GM23338 (cell line): ENCODE measurements around the gene NQO2. TPM values are rescaled to one million over a fixed set of nuclear protein-coding genes. Genes with fewer than 3 reads are reported as not detected.
"Not testable (repeated sequence)": the region's sequence is repeated elsewhere in the genome, so short reads cannot be mapped to it uniquely, and the experiment has no call there.

Source experiments
- ATAC-seq: fragments of 200-7000 bp; cut with Tn5 transposase; 3 replicates; pipeline ENCODE4 v1.9.1; 2020
- DNase-seq: peaks from one replicate; pipeline ENCODE4 v3.0.0-alpha.2; 2015; ENCODE audit warnings: low spot score
- H2AFZ ChIP-seq: fragments of 200-600 bp; sonication (generic); 2 replicates; pipeline ENCODE4 v1.8.0; 2016; ENCODE audit warnings: antibody characterized with exemption, mild to moderate bottlenecking, moderate library complexity
- H3F3A ChIP-seq: fragments of 200-600 bp; sonication (generic); replicated peaks from 2 replicates; pipeline ENCODE4 v1.8.0; 2017; ENCODE audit warnings: antibody characterized with exemption, mixed run types, low read depth
- H3K27ac ChIP-seq: fragments of 200-600 bp; sonication (generic); 2 replicates; pipeline ENCODE4 v1.6.1; 2016; ENCODE audit warnings: low read depth
- H3K27me3 ChIP-seq: fragments of 200-600 bp; sonication (generic); 2 replicates; pipeline ENCODE4 v1.8.0; 2016; ENCODE audit warnings: mild to moderate bottlenecking, mixed run types, moderate library complexity; ENCODE audit not compliant: insufficient read depth
- H3K36me3 ChIP-seq: fragments of 200-600 bp; sonication (generic); 2 replicates; pipeline ENCODE4 v1.8.0; 2016; ENCODE audit warnings: mild to moderate bottlenecking; ENCODE audit not compliant: insufficient read depth
- H3K4me1 ChIP-seq: fragments of 200-600 bp; sonication (generic); 2 replicates; pipeline ENCODE4 v1.8.0; 2016; ENCODE audit warnings: mild to moderate bottlenecking, moderate library complexity; ENCODE audit not compliant: insufficient read depth
- H3K4me2 ChIP-seq: fragments of 200-600 bp; sonication (generic); 2 replicates; pipeline ENCODE4 v1.7.1; 2017; ENCODE audit warnings: mixed run types
- H3K4me3 ChIP-seq: fragments of 200-600 bp; sonication (generic); 2 replicates; pipeline ENCODE4 v1.6.1; 2016; ENCODE audit warnings: mixed run types
- H3K79me2 ChIP-seq: fragments of 200-600 bp; sonication (generic); replicated peaks from 2 replicates; pipeline ENCODE4 v1.8.0; 2017; ENCODE audit warnings: mild to moderate bottlenecking; ENCODE audit not compliant: insufficient read depth
- H3K9me2 ChIP-seq: fragments of 200-600 bp; sonication (generic); 2 replicates; pipeline ENCODE4 v1.8.0; 2017; ENCODE audit not compliant: insufficient read depth
- H4K20me1 ChIP-seq: fragments of 200-600 bp; sonication (generic); replicated peaks from 2 replicates; pipeline ENCODE4 v1.8.0; 2017; ENCODE audit warnings: mild to moderate bottlenecking; ENCODE audit not compliant: insufficient read depth
- H3K27ac Mint-ChIP-seq: 2 replicates; pipeline ENCODE4 v1.8.0; 2020; ENCODE audit warnings: inconsistent platforms, mild to moderate bottlenecking, moderate library complexity, mixed read lengths
- H3K27me3 Mint-ChIP-seq: 3 replicates; pipeline ENCODE4 v1.8.0; 2022; ENCODE audit warnings: low read depth, mild to moderate bottlenecking, moderate library complexity, mixed read lengths, inconsistent platforms; ENCODE audit not compliant: insufficient read depth, poor library complexity
- H3K36me3 Mint-ChIP-seq: 3 replicates; pipeline ENCODE4 v1.8.0; 2021; ENCODE audit warnings: low read depth, mild to moderate bottlenecking, inconsistent platforms, moderate library complexity, mixed read lengths
- H3K4me1 Mint-ChIP-seq: 3 replicates; pipeline ENCODE4 v1.8.0; 2020; ENCODE audit warnings: mild to moderate bottlenecking, inconsistent platforms, mixed read lengths
- H3K4me3 Mint-ChIP-seq: 3 replicates; pipeline ENCODE4 v1.8.0; 2021; ENCODE audit warnings: moderate library complexity, mild to moderate bottlenecking, inconsistent platforms, mixed read lengths
- H3K9me3 Mint-ChIP-seq: 3 replicates; pipeline ENCODE4 v1.8.0; 2020; ENCODE audit warnings: moderate library complexity, mild to moderate bottlenecking, inconsistent platforms, mixed read lengths
- CTCF ChIP-seq, 2 experiments: fragments of 200-600 bp in 1 of 2; sonication (generic) in 1 of 2; conservative IDR thresholded peaks; 2 replicates each; pipeline versions ENCODE4 v1.5.1 to v1.6.1; 2016 to 2017; ENCODE audit warnings: antibody characterized with exemption in 2 of 2, low read depth in 2 of 2, mild to moderate bottlenecking in 2 of 2, moderate library complexity in 1 of 2
- ETS1 ChIP-seq: IDR thresholded peaks from 2 replicates; pipeline ENCODE4 v1.6.1; 2016; ENCODE audit warnings: antibody characterized with exemption
- EZH2 ChIP-seq: fragments of 200-600 bp; sonication (generic); IDR thresholded peaks from one replicate; pipeline ENCODE4 v1.8.0; 2017; ENCODE audit warnings: antibody characterized with exemption, mild to moderate bottlenecking, low read depth; ENCODE audit not compliant: unreplicated experiment
- JUNB ChIP-seq: IDR thresholded peaks from one replicate; pipeline ENCODE4 v1.6.1; 2016; ENCODE audit warnings: antibody characterized with exemption; ENCODE audit not compliant: unreplicated experiment
- POLR2AphosphoS5 ChIP-seq: IDR thresholded peaks from 2 replicates; pipeline ENCODE4 v1.6.1; 2016; ENCODE audit warnings: antibody characterized with exemption, low read depth
- STAT1 ChIP-seq: IDR thresholded peaks from one replicate; pipeline ENCODE4 v1.6.1; 2016; ENCODE audit warnings: antibody characterized with exemption; ENCODE audit not compliant: unreplicated experiment
- ZNF331 ChIP-seq: fragments of 250-450 bp; sonication (Bioruptor Pico); IDR thresholded peaks from 2 replicates; pipeline ENCODE4 v1.5.0; 2020; ENCODE audit warnings: low read depth, mild to moderate bottlenecking, moderate library complexity
- ZNF462 ChIP-seq: fragments of 250-450 bp; sonication (Bioruptor Pico); IDR thresholded peaks from 2 replicates; pipeline ENCODE4 v1.5.0; 2020; ENCODE audit warnings: mild to moderate bottlenecking, moderate library complexity
- polyA plus RNA-seq: library from polyadenylated mRNA; unstranded; fragments of >200 nt; fragmentation: Nextera tagmentation; extraction: Ambion mirVana; gene quantifications from 2 replicates; pipeline ENCODE4 v1.2.1, GENCODE V29; 2016
- total RNA-seq: library from RNA; depleted of rRNA; stranded (reverse); fragments of >200 nt; shearing (Covaris generic); gene quantifications from 2 replicates; pipeline ENCODE4 v1.2.3, GENCODE V29; 2014

The NQO2 gene
- total and polyA plus RNA-seq, 2 experiments from 2014 or later, result 117 to 173 TPM

- not testable (repeated sequence) for H3K9me2 ChIP-seq, H3K36me3 ChIP-seq, H3K27me3 Mint-ChIP-seq, H3F3A ChIP-seq, H3K27me3 ChIP-seq, H4K20me1 ChIP-seq, H3K27ac Mint-ChIP-seq, H3K27ac ChIP-seq, H3K9me3 Mint-ChIP-seq
- ATAC-seq, result peak; percentile 66
- H3K4me1 ChIP-seq, result peaks cover 20% of the 10 kb centered on the region
- DNase-seq, result peak; percentile 31
- Mint-ChIP-seq H3K36me3 (peaks cover 21% of the 10 kb centered on the region), H3K4me1 (peaks cover 29% of the 10 kb centered on the region; the same call in 2 of the 3 replicates), H3K4me3 (peak overlapping the region; percentile 78)
- peak overlapping the region; percentile 97 for H3K4me3 ChIP-seq
- TF ChIP-seq CTCF (conservative IDR thresholded peaks at IDR 0.05; ENCODE audit: low read depth in 2 of 2), result peak; percentile 49 to 69
- H2AFZ ChIP-seq, result peak overlapping the region; percentile 85
- H3K4me2 ChIP-seq, result peak overlapping the region; percentile 99
- peaks cover 25% of the 10 kb centered on the region for H3K79me2 ChIP-seq
Observed at GRCh38 chr6:2998249-2998997, 1.3 kb upstream of the NQO2 start.

- H4K20me1 ChIP-seq, result no peaks in the 10 kb centered on the region; the same call in 1 of the 2 replicates
- H3K4me2 ChIP-seq, result peak overlapping the region; percentile 99
- H3K9me3 Mint-ChIP-seq, result no peaks in the 10 kb centered on the region
- H2AFZ ChIP-seq, result peak overlapping the region; percentile 85
- H3K27me3 ChIP-seq, result 0 out of 2 replicates have a peak, but pooled peaks cover 5% of the 10 kb centered on the region
- H3K4me1 Mint-ChIP-seq, result peaks cover 25% of the 10 kb centered on the region; the same call in 2 of the 3 replicates
- H3K27me3 Mint-ChIP-seq, result peaks cover 3% of the 10 kb centered on the region
- peak; percentile 39 for DNase-seq
- peak; percentile 1; the same call in 2 of the 3 replicates for ATAC-seq
- 0 out of 2 replicates have a peak, but pooled peaks cover 6% of the 10 kb centered on the region for H3F3A ChIP-seq
- peaks cover 25% of the 10 kb centered on the region for H3K79me2 ChIP-seq
- no peak overlapping the region; the same call in 1 of the 2 replicates for H3K27ac Mint-ChIP-seq
- H3K27ac ChIP-seq, result peak overlapping the region; percentile 88; the same call in 1 of the 2 replicates
- H3K36me3 Mint-ChIP-seq, result peaks cover 28% of the 10 kb centered on the region
- peak overlapping the region; percentile 97 for H3K4me3 ChIP-seq
- H3K9me2 ChIP-seq, result no peaks in the 10 kb centered on the region
- H3K4me1 ChIP-seq, result peaks cover 20% of the 10 kb centered on the region
- H3K36me3 ChIP-seq, result no peaks in the 10 kb centered on the region
- peak overlapping the region; percentile 78 for H3K4me3 Mint-ChIP-seq
- no peak for TF ChIP-seq ETS1
- no peak for TF ChIP-seq JUNB
- no peak for TF ChIP-seq EZH2
- no peak for TF ChIP-seq ZNF331 (CRISPR knock-in tag)
- TF ChIP-seq STAT1, result no peak
- no peak for TF ChIP-seq ZNF462
- TF ChIP-seq POLR2AphosphoS5, result no peak; the same call in 1 of the 2 replicates
Observed at GRCh38 chr6:2998998-2999617, 586 bp upstream of the NQO2 start.
